Measurements from ENCODE around the gene ACTN1.

- TF ChIP-seq CTCF (IDR thresholded peaks at IDR 0.05): no peak
- TF ChIP-seq YY1 (IDR thresholded peaks at IDR 0.05; ENCODE audit: low read depth): no peak
- TF ChIP-seq RAD21 (IDR thresholded peaks at IDR 0.05; ENCODE audit: low read length): no peak
- no peak for TF ChIP-seq TAF1 (IDR thresholded peaks at IDR 0.05; ENCODE audit: borderline replicate concordance, low read depth, low read length)
- no peak for TF ChIP-seq CHD2 (IDR thresholded peaks at IDR 0.05; ENCODE audit: low read length, partially characterized antibody)
Measured at GRCh38 chr14:68921049-68921448, 58.1 kb downstream of the ACTN1 start.
